Upper lobe of left lung (tissue), 4 donors: ENCODE data around the gene PLB1.

ENCODE experiments used
- CTCF ChIP-seq, 6 experiments: fragments of 450-650 bp in 4 of 6; fragments of 200-600 bp in 2 of 6; sonication (generic) in 2 of 6; IDR thresholded peaks; one replicate each; pipeline ENCODE4 v1.5.1; 2016 to 2019; ENCODE audit warnings: antibody characterized with exemption in 6 of 6
- EP300 ChIP-seq, 4 donors: sonication (generic); formaldehyde crosslinking; IDR thresholded peaks; one replicate each; pipeline ENCODE4 v1.5.1; 2017; ENCODE audit warnings: antibody characterized with exemption in 4 of 4, control low read depth in 2 of 4
- POLR2AphosphoS5 ChIP-seq, 2 donors: sonication (generic); formaldehyde crosslinking; IDR thresholded peaks; one replicate each; pipeline ENCODE4 v1.5.1; 2017; ENCODE audit warnings: antibody characterized with exemption in 2 of 2

DNA sequence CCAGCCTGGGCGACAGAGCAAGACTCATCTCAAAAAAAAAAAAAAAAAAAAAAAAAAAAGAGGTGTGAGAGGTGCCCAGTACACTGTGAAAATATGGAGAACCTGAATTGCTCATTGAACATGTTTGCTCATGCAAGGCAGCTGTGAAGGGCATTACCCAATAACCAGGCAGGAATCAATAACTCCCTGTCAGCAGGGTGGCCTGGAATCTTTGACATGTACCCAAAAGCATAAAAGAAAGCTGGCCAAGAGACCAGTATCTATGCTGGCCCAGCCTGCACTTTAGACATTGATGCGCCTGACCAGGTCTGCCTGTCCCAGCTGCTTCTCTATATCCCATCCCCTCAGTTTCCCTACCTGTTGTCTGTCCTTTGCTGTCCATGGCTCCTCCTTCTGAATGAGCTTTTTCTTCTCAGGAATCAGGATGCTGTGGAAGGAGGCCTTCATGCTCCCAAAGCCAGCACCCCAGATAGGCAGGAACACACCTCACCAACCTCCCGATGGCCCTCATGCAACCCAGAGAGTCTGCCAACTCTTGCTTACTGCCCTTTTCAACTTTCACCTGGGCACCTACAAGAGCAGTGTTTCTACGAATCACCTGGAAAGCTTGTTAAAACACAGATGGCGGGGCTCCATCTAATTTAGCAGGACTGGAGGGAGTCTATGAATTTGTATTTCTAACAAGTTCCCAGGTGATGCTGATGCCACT, 172.4 kb downstream of the PLB1 start:
- TF ChIP-seq CTCF (IDR thresholded peaks at IDR 0.05) (no peak), EP300 (IDR thresholded peaks at IDR 0.05) (no peak), POLR2AphosphoS5 (IDR thresholded peaks at IDR 0.05) (no peak)
